ENCODE data around the gene SATL1. TPM values are rescaled to one million over a fixed set of nuclear protein-coding genes. Genes with fewer than 3 reads are reported as not detected.

Gene SATL1
- total RNA-seq, 2 donors from 2014 or later, result not detected

DNA sequence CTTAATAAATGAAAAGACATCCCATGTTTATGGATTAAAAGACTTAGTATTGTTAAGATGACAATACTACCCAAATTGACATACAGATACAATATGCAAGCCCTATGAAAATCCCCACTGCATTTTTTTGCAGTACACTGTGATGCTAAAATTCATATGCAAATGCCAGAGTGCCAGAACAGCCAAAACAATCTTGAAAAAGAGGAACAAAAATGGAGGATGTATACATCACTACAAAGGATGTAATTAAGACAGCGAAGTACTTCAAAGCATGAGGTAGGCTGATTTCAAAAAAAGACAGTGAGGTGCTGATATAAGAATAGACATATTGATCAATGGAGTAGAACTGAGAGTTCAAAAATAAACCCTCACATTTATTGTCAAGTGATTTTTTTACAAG lies 47.3 kb downstream of the SATL1 start:
- intact Hi-C loops (cut with DNase I), result no loop called here
- TF ChIP-seq CTCF (IDR thresholded peaks at IDR 0.05) (no peak), POLR2A (IDR thresholded peaks at IDR 0.05) (no peak)
- DNase-seq, result no peak
- Histone ChIP-seq H3K27me3 (no peaks in the 10 kb centered on the region), H3K4me1 (no peaks in the 10 kb centered on the region), H3K27ac (no peak overlapping the region), H3K4me3 (no peak overlapping the region), H3K9me3 (no peaks in the 10 kb centered on the region), H3K36me3 (replicated peaks in 1 of 2; ENCODE audit: insufficient read depth in 1 of 2, low read depth in 2 of 2) (no peaks in the 10 kb centered on the region)
- no peak for ATAC-seq
- 67 to 68% methylated on average over 1 of the region's 1 CpG for WGBS, 2 donors

DNA sequence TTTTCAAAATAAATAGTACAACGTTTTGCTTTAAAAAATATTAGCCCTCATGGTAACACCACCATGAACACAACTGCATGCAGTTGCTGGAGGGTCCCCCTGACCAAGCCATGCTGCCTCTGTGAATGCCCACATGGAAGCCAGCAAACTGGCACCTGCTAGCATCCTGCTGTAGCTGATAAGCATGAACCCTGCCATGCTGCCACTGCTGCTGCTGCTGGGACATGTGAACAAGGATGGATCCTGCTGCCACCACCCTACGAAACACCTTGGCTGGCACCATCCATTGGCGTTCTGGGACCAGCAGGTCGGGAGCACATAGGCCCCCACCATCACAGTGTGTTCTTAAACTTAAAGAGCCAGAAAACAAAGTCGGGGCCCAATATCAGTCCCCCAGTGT lies 83.9 kb downstream of the SATL1 start:
- WGBS, 2 donors, result 55 to 65% methylated on average over 1 to 5 of the region's 5 CpGs
- no peaks in the 10 kb centered on the region for H3K4me1 ChIP-seq
- H3K27me3 ChIP-seq, result no peaks in the 10 kb centered on the region
- no peak for ATAC-seq
- no peak overlapping the region for H3K27ac ChIP-seq
- TF ChIP-seq CTCF (IDR thresholded peaks at IDR 0.05), result no peak
- no peak for TF ChIP-seq POLR2A (IDR thresholded peaks at IDR 0.05)
- DNase-seq, result no peak
- H3K4me3 ChIP-seq, result no peak overlapping the region
- H3K9me3 ChIP-seq, result no peaks in the 10 kb centered on the region
- H3K36me3 ChIP-seq (replicated peaks in 1 of 2; ENCODE audit: insufficient read depth in 1 of 2, low read depth in 2 of 2), result no peaks in the 10 kb centered on the region
- intact Hi-C loops (cut with DNase I), result no loop called here

DNA sequence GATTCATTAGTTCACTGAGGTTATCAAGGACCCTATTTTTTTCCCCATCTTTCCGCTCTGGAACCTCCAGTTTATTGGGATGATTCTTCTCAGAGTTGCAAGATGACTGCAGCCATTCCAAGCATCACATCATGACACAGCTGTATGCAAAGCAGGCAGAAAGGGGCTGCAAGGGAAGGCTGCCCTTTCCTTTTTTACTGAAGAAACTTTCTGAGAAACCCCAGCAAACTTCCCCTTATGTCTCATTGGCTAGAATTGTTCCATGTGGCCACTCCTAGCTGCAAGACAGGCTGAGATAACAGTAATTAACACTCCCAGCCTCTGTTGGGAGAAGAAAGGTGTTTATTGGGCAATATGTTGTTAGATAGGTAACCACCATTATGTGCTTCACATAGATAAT lies 102.6 kb downstream of the SATL1 start:
- DNase-seq (no peak), ATAC-seq (no peak)
- TF ChIP-seq CTCF (IDR thresholded peaks at IDR 0.05), result no peak
- TF ChIP-seq POLR2A (IDR thresholded peaks at IDR 0.05), result no peak
- Histone ChIP-seq H3K36me3 (replicated peaks in 1 of 2; ENCODE audit: insufficient read depth in 1 of 2, low read depth in 2 of 2) (no peaks in the 10 kb centered on the region), H3K9me3 (no peaks in the 10 kb centered on the region), H3K27ac (no peak overlapping the region), H3K4me1 (no peaks in the 10 kb centered on the region), H3K27me3 (no peaks in the 10 kb centered on the region), H3K4me3 (no peak overlapping the region)
- intact Hi-C loops (cut with DNase I), result no loop called here
- 100% methylated on average over 1 of the region's 1 CpG for WGBS, 2 donors

DNA sequence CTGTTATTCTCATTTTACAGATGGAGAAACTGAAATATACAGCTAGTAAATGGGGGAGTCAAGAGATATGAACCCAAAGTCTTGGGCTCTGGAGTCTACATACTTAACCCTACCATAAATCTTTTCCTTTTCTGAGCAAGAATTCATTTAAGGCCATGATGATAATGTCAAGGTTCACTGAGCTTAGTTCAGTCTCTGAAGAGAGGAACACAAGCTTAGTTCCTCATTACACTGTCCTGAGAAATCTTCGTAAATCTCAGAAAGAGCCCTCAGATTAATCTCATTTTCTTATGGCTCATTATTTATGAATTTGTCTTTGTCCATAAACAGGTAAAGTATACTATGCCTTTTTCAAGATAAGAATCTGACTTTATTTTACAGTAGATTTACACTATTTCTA lies 104.2 kb downstream of the SATL1 start:
- intact Hi-C loops (cut with DNase I), result no loop called here
- no peaks in the 10 kb centered on the region for H3K36me3 ChIP-seq (replicated peaks in 1 of 2; ENCODE audit: insufficient read depth in 1 of 2, low read depth in 2 of 2)
- no peaks in the 10 kb centered on the region for H3K27me3 ChIP-seq
- H3K4me1 ChIP-seq, result no peaks in the 10 kb centered on the region
- 71 to 100% methylated on average over 1 of the region's 1 CpG for WGBS, 2 donors
- H3K27ac ChIP-seq, result no peak overlapping the region
- ATAC-seq (no peak), DNase-seq (no peak)
- TF ChIP-seq POLR2A (IDR thresholded peaks at IDR 0.05), result no peak
- no peak for TF ChIP-seq CTCF (IDR thresholded peaks at IDR 0.05)
- H3K4me3 ChIP-seq, result no peak overlapping the region
- no peaks in the 10 kb centered on the region for H3K9me3 ChIP-seq

DNA sequence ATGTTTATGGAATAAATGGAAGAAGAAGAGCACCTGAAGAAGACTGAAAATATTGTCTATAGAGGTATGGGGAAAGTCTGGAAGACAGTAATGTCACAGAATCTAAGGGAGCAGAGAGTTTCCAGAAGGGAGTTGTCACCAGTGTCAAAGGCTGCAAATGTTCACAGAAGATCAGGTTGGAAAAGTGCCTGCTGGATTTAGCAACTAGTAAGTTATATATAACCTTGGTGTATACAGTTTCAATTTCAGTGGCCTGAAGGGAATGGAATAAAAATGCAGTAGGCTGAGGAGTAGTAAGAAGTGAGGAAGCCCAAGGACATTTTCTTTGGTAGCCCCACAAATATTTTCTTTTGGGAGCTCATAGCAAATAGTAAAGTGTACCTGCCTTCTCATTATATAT lies 107.2 kb downstream of the SATL1 start:
- intact Hi-C loops (cut with DNase I), result no loop called here
- TF ChIP-seq CTCF (IDR thresholded peaks at IDR 0.05) (no peak), POLR2A (IDR thresholded peaks at IDR 0.05) (no peak)
- H3K27me3 ChIP-seq, result no peaks in the 10 kb centered on the region
- no peak for ATAC-seq
- no peaks in the 10 kb centered on the region for H3K36me3 ChIP-seq (replicated peaks in 1 of 2; ENCODE audit: insufficient read depth in 1 of 2, low read depth in 2 of 2)
- H3K27ac ChIP-seq, result no peak overlapping the region
- no peaks in the 10 kb centered on the region for H3K9me3 ChIP-seq
- H3K4me3 ChIP-seq, result no peak overlapping the region
- no peak for DNase-seq
- H3K4me1 ChIP-seq, result no peaks in the 10 kb centered on the region
